Urinary bladder (tissue), 4 donors: ENCODE results near the gene GYG2. TPM values are rescaled to one million over a fixed set of nuclear protein-coding genes. Genes with fewer than 3 reads are reported as not detected.

Source experiments
- DNase-seq: peaks from one replicate; pipeline ENCODE4 v3.0.0-alpha.2; 2015; ENCODE audit errors: extremely low spot score
- H3K27ac ChIP-seq: one replicate; pipeline ENCODE4 v1.5.1; 2013; ENCODE audit warnings: low read depth, mild to moderate bottlenecking, moderate library complexity
- H3K36me3 ChIP-seq: one replicate; pipeline ENCODE4 v1.6.1; 2013; ENCODE audit warnings: mild to moderate bottlenecking, moderate library complexity; ENCODE audit not compliant: insufficient read depth
- H3K4me1 ChIP-seq: one replicate; pipeline ENCODE4 v1.6.1; 2013; ENCODE audit warnings: mild to moderate bottlenecking, moderate library complexity; ENCODE audit not compliant: insufficient read depth
- H3K4me3 ChIP-seq: one replicate; pipeline ENCODE4 v1.5.1; 2013; ENCODE audit warnings: low read depth, low read length
- WGBS: extraction: QIAGEN DNeasy Blood & Tissue Kit; methylation state at CpG from one replicate; pipeline ENCODE4 v1.1.7; 2013; 5-methylcytosine and 5-hydroxymethylcytosine counted together
- polyA plus RNA-seq: library from polyadenylated mRNA; stranded (reverse); fragments of 200-250 nt; gene quantifications from one replicate; pipeline ENCODE4 v1.2.3, GENCODE V29; 2013
- total RNA-seq: library from RNA; depleted of rRNA; stranded (reverse); fragments of >200 nt; gene quantifications from one replicate; pipeline ENCODE4 v1.2.3, GENCODE V29; 2014
- donor health status: healthy with polysubstance abuse.
- donor health status: healthy.

GYG2 gene
- total and polyA plus RNA-seq, 2 donors, result 5.8 to 10.3 TPM

DNA sequence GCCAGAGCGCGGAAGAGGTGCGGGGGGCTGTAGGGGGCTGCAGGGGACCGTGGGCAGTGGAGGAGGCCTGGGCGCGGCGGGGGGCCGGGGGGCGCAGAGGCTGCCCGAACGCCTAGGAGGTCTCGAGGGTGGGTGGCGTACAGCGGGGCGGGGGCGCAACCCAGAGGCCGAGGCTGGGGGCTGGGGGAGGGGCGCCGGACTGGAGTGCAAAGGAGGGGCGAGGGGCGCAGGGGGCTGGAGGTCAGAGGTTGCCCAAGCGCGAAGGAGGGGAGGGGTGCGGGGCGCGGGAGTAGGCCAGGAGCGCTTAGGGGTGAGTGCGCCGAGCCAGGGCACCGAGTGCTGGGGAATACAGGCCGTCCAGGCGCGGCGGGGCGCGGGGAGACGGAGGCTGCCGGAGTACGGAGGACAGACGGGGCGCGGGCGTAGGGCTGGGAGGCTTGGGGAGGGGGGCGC is 255 bp downstream of the GYG2 start:
- Histone ChIP-seq H3K36me3 (no peaks in the 10 kb centered on the region), H3K4me3 (peak overlapping the region; percentile 49), H3K27ac (no peak overlapping the region), H3K4me1 (no peaks in the 10 kb centered on the region)
- WGBS, result 1% methylated on average over 37 of the region's 44 CpGs
- no peak for DNase-seq

DNA sequence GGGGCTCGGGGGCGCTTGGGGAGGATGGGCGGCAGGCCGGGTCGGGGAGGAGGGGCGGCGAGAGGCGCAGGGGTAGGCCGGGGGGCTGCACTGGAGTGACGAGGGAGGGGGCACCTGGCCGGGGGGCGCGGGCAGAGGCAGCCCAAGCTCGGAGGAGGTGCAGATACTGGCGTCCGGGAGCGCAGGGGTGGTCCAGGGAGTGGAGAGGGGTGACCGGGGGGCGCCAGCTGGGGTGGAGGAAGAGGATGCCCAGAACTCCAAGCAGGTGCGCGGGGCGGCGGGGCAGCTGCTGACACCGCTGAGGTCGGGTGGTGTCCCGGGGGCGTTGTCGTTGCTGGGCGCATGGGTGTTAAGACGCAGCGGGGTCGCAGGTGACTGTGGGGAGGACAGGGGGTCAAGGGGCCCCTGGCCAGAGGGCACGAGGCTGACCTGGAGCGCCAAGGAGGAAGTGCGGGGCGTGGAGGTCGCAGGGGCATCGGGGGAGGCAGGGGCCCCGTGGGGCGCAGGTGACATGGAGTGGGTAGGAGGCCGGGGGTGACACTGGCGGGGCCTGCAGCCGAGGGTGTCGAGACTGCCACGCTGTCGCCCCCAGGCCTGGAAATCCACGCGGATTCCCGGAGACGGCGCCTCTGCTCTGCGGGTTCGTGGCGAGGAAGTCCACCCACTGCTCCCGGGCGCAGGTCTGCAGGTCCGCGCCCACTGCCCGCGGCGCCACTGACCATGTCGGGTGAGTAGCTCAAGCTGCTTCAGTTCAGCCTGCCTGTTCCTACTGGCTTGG is 928 bp downstream of the GYG2 start:
- H3K36me3 ChIP-seq, result no peaks in the 10 kb centered on the region
- DNase-seq, result no peak
- no peaks in the 10 kb centered on the region for H3K4me1 ChIP-seq
- no peak overlapping the region for H3K27ac ChIP-seq
- peak overlapping the region; percentile 49 for H3K4me3 ChIP-seq
- 15% methylated on average over 57 of the region's 62 CpGs for WGBS

DNA sequence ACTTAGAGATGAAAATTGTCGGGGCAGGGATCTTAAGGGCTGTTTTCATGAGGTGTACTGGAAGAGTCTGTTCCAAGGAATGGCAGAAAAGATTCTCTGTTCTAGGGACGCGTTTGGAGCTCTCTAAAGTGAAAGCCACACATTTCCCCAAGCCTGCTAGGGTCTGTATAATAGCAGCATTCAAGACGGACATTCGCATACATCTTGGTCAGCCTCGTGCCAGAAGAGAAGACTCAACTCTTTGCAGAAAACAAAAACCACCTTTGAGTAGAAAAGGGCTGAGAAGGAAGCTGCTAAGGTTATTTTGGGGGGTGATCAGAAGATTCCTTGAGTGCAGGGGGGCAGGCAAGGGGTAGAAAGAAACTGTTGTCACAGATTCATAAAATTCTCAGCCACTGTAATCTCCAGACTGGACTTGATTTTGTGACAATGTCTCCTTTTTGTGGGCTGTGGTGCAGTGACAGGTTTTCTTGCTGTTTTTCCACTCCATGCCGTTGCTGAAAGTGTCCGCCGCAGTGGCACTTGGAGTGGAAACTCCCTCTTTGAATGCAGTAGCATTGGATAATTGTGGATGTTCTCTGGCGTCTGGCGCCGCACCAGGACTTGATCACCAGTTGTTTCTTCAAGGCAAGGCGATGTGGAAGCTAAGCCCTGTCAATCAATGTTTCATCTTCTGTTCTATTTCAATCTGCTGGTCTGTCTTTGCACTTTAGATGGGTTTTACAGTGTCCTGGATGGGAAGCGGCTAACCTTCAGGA is 2.9 kb downstream of the GYG2 start:
- no peaks in the 10 kb centered on the region for H3K36me3 ChIP-seq
- DNase-seq, result no peak
- 86% methylated on average over 14 of the region's 14 CpGs for whole genome bisulfite sequencing

DNA sequence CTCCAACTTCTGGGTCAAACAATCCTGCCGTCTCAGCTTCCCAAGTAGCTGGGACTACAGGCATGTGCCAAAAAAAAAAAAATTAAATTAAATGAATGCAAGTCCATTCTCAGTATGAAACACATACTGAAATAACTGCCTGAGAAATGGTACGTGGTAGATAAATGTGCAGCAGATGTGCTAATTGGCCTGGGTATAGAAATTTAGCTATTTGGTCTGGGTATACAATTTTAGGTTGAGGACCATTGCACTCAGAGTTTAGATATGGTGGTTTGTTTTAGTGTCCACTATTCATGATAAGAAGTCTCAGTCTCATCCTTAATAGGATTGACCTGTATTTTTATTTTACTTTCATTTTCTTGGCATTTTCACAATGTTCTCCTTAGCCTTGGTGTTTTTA is 9.2 kb downstream of the GYG2 start:
- no peak overlapping the region for H3K27ac ChIP-seq
- 98% methylated on average over 2 of the region's 2 CpGs for whole genome bisulfite sequencing
- no peaks in the 10 kb centered on the region for H3K36me3 ChIP-seq
- H3K4me1 ChIP-seq, result no peaks in the 10 kb centered on the region
- DNase-seq, result no peak
- H3K4me3 ChIP-seq, result no peak overlapping the region

More for the DNA sequence above, 2.9 kb downstream of the GYG2 start:
- H3K27ac ChIP-seq, result no peak overlapping the region
- no peak overlapping the region for H3K4me3 ChIP-seq
- no peaks in the 10 kb centered on the region for H3K4me1 ChIP-seq

DNA sequence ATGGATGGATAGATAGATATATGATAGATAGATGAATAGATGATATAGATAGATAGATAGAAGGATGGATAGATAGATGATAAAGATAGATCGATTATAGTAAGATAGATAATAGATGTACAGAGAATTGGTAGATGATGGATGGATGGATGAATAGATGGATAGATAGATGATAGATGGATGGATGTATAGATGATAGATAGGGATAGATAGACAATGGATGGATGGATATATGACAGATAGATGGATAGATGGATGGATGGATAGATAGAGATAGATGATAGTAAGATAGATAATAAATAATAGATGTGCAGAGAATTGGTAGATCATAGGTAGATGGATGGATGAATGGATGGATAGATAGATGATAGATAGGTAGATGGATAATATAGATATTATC is 12.2 kb downstream of the GYG2 start:
- Histone ChIP-seq H3K36me3 (no peaks in the 10 kb centered on the region), H3K27ac (no peak overlapping the region), H3K4me3 (no peak overlapping the region), H3K4me1 (no peaks in the 10 kb centered on the region)
- no peak for DNase-seq
- WGBS, result 95% methylated on average over 1 of the region's 1 CpG

DNA sequence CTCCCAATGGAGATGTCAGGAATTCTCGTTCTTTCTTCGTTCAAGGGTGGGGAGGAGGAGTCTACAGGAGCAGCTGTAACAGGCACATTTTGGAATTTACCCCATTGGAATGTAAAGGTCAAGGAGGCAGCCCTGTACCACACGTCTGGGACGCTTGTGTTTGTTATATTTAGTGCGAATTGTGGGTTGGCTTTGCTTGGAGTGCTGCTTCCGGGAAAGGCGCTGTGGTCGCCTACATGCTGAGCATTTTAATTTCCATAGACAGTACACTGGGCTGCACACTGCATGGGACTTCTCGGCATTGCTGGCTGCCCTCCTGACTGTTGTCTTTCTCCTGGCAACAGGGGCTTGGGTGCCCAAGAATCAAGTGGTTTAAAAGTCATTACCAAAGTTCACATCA is 12.8 kb downstream of the GYG2 start:
- H3K36me3 ChIP-seq, result no peaks in the 10 kb centered on the region
- H3K27ac ChIP-seq, result no peak overlapping the region
- 71% methylated on average over 9 of the region's 9 CpGs for whole genome bisulfite sequencing
- no peak overlapping the region for H3K4me3 ChIP-seq
- H3K4me1 ChIP-seq, result no peaks in the 10 kb centered on the region
- no peak for DNase-seq

DNA sequence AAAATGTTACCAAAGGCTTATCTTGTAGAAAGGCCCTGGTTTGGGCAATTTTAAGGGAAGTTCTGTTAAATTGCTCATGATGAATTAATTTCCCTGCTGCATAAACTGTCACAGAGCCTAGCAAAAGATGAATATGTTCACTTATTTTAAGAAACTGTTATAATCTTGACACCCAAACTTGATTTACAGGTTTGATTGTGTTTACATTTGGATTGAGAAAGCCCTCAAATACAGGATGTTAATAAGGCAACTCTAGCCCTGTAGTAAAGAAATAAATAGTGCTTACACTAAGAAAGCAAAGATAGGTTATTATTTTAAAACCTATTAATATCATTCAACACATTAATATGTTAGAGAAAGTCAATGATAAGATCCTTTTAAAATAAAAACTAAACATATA is 18.3 kb downstream of the GYG2 start:
- H3K4me1 ChIP-seq, result no peaks in the 10 kb centered on the region
- no peaks in the 10 kb centered on the region for H3K36me3 ChIP-seq
- H3K4me3 ChIP-seq, result no peak overlapping the region
- no peak overlapping the region for H3K27ac ChIP-seq
- no peak for DNase-seq

DNA sequence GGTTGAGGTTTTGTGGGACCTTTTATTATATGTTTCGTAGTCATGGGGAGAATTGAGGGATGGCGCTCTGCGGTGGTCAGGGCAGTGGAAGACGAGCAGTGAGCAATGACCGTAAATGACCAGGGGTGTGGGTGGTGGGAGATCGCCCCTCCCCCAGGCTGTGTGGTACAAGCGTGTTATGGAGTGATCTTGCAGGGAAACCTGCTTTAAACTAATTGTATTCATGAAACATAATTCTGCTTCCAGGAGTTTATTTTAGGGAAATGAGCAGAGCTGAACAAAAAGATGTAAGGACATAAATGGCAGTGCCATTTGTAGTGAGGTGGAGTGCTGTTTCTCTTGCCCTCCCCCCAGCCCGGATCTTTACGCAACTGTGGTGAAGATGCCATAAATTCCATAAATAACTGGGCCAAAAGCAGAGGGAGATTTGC is 20.2 kb downstream of the GYG2 start:
- Histone ChIP-seq H3K4me3 (no peak overlapping the region), H3K27ac (no peak overlapping the region), H3K4me1 (no peaks in the 10 kb centered on the region), H3K36me3 (no peaks in the 10 kb centered on the region)
- WGBS, result 43% methylated on average over 9 of the region's 9 CpGs
- no peak for DNase-seq

DNA sequence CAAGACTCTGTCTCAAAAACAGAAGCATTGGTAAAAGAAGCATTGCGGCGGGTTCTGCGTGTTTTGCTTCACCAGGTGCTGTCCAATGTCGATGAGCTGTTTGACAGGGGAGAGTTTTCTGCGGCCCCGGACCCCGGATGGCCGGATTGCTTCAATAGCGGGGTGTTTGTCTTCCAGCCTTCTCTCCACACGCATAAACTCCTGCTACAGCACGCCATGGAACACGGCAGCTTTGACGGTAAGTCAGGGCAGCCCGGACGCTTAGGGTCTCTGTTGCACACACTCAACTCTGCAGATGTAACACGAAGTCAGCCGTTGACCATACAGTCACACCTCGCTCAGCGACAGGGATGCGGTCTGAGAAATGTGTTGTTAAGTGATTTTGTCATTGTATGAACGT is 26.2 kb downstream of the GYG2 start:
- Histone ChIP-seq H3K36me3 (no peaks in the 10 kb centered on the region), H3K27ac (no peak overlapping the region), H3K4me1 (no peaks in the 10 kb centered on the region), H3K4me3 (no peak overlapping the region)
- no peak for DNase-seq
- WGBS, result 97% methylated on average over 21 of the region's 21 CpGs

DNA sequence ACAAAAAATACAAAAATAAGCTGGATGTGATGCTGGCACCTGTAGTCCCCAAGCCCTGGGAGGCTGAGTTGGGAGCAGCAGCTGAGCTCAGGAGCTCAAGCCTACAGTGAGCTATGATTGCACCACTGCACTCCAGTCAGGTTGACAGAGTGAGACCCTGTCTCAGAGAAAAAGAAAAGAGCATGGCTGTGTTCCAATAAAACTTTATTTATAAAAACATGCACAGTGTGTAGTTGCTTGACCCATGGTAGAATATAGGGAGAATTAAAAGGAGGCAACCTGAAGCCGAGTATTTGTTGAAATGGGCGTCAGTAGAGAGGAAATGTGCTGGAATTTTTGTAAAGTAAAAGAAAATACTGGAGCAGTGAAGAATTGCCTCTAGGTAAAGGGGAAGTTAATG is 27.0 kb downstream of the GYG2 start:
- WGBS, result 100% methylated on average over 2 of the region's 2 CpGs
- no peak for DNase-seq
- H3K36me3 ChIP-seq, result no peaks in the 10 kb centered on the region
- H3K27ac ChIP-seq, result no peak overlapping the region
- H3K4me3 ChIP-seq, result no peak overlapping the region
- H3K4me1 ChIP-seq, result no peaks in the 10 kb centered on the region

DNA sequence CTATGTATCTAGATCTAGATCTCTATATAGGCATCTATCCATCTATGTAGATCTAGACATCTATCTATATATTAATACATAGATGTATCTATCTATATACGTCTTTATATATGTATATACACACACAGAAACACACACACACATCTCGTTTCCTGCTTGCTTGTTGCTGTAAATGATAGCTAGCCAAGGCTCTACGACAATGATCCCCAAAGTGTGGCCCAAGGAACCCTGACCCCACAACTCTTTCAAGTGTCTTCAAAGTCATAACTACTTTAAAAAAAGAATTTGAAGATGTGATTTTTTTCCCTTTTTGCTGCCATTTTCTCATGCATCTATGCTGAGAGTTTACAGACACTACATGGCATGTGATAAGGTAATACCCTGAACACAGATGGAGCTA is 28.8 kb downstream of the GYG2 start:
- 84% methylated on average over 3 of the region's 3 CpGs for WGBS
- H3K4me3 ChIP-seq, result no peak overlapping the region
- H3K27ac ChIP-seq, result no peak overlapping the region
- no peaks in the 10 kb centered on the region for H3K36me3 ChIP-seq
- no peaks in the 10 kb centered on the region for H3K4me1 ChIP-seq
- no peak for DNase-seq

DNA sequence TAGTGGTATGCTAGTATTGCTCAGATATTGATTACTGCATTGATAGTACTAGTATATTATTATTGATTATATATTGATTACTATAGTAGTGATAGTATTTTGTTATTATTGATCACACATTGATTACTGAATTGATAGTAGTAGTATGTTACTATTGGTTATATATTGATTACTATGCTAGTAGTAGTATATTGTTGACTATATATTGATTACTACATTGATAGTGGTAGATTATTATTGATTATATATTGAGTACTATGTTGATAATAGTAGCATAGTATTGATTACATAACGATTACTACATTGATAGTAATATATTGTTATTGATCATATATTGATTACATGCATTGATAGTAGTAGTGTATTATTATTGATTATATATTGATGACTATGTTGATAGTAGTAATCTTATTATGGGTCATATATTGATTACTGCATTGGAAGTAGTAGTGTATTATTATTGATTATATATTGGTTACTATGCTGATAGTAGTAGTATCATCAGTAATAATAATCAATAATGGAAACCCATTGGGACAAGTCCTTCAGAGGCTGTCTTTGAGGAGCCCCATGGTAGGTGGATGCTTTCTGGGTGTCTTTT is 30.6 kb downstream of the GYG2 start:
- H3K27ac ChIP-seq, result no peak overlapping the region
- WGBS, result 93% methylated on average over 1 of the region's 1 CpG
- H3K4me1 ChIP-seq, result no peaks in the 10 kb centered on the region
- no peaks in the 10 kb centered on the region for H3K36me3 ChIP-seq
- DNase-seq, result no peak
- H3K4me3 ChIP-seq, result no peak overlapping the region

DNA sequence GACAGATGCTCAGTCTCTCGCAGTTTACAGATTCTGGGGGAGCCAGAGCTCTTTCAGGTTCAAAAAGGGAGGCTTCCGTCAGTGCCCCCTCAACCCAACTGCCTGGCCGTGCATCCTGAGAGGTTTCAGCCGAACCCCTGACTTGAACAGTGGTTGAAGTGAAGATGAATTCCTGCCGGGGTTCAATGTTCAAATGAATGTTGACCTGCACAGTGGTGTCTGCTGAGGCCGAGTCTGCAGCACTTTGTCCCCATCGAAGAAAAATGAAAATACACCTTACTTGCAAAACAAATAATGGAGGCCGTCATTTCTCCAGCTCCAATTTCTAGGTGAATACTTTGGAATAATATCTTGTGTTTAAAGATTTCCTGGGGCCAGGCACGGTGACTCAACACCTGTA is 33.7 kb downstream of the GYG2 start:
- H3K36me3 ChIP-seq, result no peaks in the 10 kb centered on the region
- H3K4me1 ChIP-seq, result no peaks in the 10 kb centered on the region
- H3K4me3 ChIP-seq, result no peak overlapping the region
- DNase-seq, result no peak
- 75% methylated on average over 9 of the region's 9 CpGs for WGBS
- no peak overlapping the region for H3K27ac ChIP-seq

DNA sequence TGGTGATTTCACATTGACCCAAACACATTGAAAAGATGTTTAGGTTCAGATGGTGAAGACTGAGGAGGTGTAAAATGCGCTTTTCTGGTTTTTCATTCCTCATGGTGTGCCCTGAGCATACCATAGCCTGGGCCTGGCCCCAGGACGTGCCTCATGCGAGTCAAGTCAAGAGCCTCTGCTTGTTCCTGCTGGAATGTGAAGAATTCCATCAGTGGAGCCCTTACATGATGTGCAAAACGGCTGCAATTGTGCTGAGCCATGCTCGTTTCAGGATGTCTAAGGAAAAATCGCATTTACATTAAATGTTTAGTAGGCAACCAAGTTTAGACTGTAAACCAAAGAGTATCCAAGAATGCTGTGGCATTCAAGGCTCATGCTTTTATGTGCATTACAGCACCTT is 34.9 kb downstream of the GYG2 start:
- Histone ChIP-seq H3K4me1 (no peaks in the 10 kb centered on the region), H3K4me3 (no peak overlapping the region), H3K36me3 (no peaks in the 10 kb centered on the region), H3K27ac (no peak overlapping the region)
- DNase-seq, result no peak
- WGBS, result 58% methylated on average over 6 of the region's 6 CpGs
